OCI-LY1 (cell line): ENCODE measurements around the gene EML1.

Experiments used
- H2AFZ ChIP-seq: fragments of 200-600 bp; sonication (generic), shearing (Covaris generic); 2 replicates; pipeline ENCODE4 v1.6.0; 2014; ENCODE audit warnings: antibody characterized with exemption, mild to moderate bottlenecking, low read length
- H3F3A ChIP-seq: fragments of 200-600 bp; sonication (generic), shearing (Covaris generic); 2 replicates; pipeline ENCODE4 v1.6.0; 2014; ENCODE audit warnings: mild to moderate bottlenecking, antibody characterized with exemption, low read length, moderate library complexity; ENCODE audit not compliant: insufficient read depth
- H3K27ac ChIP-seq: fragments of 200-600 bp; sonication (generic); 2 replicates; pipeline ENCODE4 v1.5.1; 2014; ENCODE audit warnings: low read length, mixed run types, mild to moderate bottlenecking, low read depth; ENCODE audit not compliant: poor library complexity, severe bottlenecking
- H3K27me3 ChIP-seq: fragments of 200-600 bp; sonication (generic); 2 replicates; pipeline ENCODE4 v1.6.0; 2014; ENCODE audit warnings: antibody characterized with exemption, mild to moderate bottlenecking, low read length, moderate library complexity; ENCODE audit not compliant: insufficient read depth
- H3K36me3 ChIP-seq: fragments of 200-600 bp; sonication (generic); 2 replicates; pipeline ENCODE4 v1.6.1; 2014; ENCODE audit warnings: mild to moderate bottlenecking, antibody characterized with exemption, low read length, moderate library complexity, mixed read lengths; ENCODE audit not compliant: insufficient read depth
- H3K4me1 ChIP-seq: fragments of 200-600 bp; sonication (generic); 2 replicates; pipeline ENCODE4 v1.5.1; 2014; ENCODE audit warnings: mild to moderate bottlenecking, low read length, moderate library complexity; ENCODE audit not compliant: insufficient read depth, severe bottlenecking
- H3K4me2 ChIP-seq: fragments of 200-600 bp; sonication (generic), shearing (Covaris generic); 2 replicates; pipeline ENCODE4 v1.6.1; 2014; ENCODE audit warnings: low read length
- H3K4me3 ChIP-seq: fragments of 200-600 bp; sonication (generic); 2 replicates; pipeline ENCODE4 v1.5.1; 2014; ENCODE audit warnings: low read length, low read depth, mild to moderate bottlenecking, mixed read lengths; ENCODE audit not compliant: poor library complexity, severe bottlenecking
- H3K79me2 ChIP-seq: fragments of 200-600 bp; shearing (Covaris generic); 2 replicates; pipeline ENCODE4 v1.6.1; 2016; ENCODE audit warnings: mixed run types, low read length, mixed read lengths; ENCODE audit not compliant: insufficient read depth
- H3K9ac ChIP-seq: fragments of 200-600 bp; sonication (generic), shearing (Covaris generic); 2 replicates; pipeline ENCODE4 v1.6.1; 2014; ENCODE audit warnings: mild to moderate bottlenecking, low read length, mixed read lengths
- H3K9me2 ChIP-seq: fragments of 200-600 bp; sonication (generic), shearing (Covaris generic); 2 replicates; pipeline ENCODE4 v1.6.1; 2014; ENCODE audit warnings: low read depth, mild to moderate bottlenecking, low read length, mixed read lengths
- H3K9me3 ChIP-seq: fragments of 200-600 bp; shearing (Covaris generic); 2 replicates; pipeline ENCODE4 v1.6.1; 2014; ENCODE audit warnings: low read length, mixed read lengths
- H4K20me1 ChIP-seq: fragments of 200-600 bp; sonication (generic), shearing (Covaris generic); 2 replicates; pipeline ENCODE4 v1.6.0; 2016; ENCODE audit warnings: mild to moderate bottlenecking, low read length; ENCODE audit not compliant: insufficient read depth
- EZH2 ChIP-seq: fragments of 200-600 bp; sonication (generic), shearing (Covaris generic); IDR thresholded peaks from 2 replicates; pipeline ENCODE4 v1.8.0; 2017; ENCODE audit warnings: borderline replicate concordance, mixed run types, mild to moderate bottlenecking, antibody characterized with exemption, low read length, moderate library complexity, mixed read lengths
- TF ChIP-seq, protein P1 (sequence below): fragments of 200-600 bp; sonication (generic), shearing (Covaris generic); IDR thresholded peaks from 2 replicates; pipeline ENCODE4 v1.5.1; 2017; ENCODE audit warnings: mild to moderate bottlenecking, antibody characterized with exemption, low read length, moderate library complexity, mixed read lengths

Gene EML1

GRCh38 chr14:99857551-99857950 is 64.3 kb downstream of the EML1 start:
- no peaks in the 10 kb centered on the region for H3K36me3 ChIP-seq
- H3K9me2 ChIP-seq, result no peaks in the 10 kb centered on the region
- H3K4me1 ChIP-seq, result no peaks in the 10 kb centered on the region
- no peaks in the 10 kb centered on the region for H3K9me3 ChIP-seq
- H3K4me3 ChIP-seq, result no peak overlapping the region
- no peaks in the 10 kb centered on the region for H4K20me1 ChIP-seq
- no peak overlapping the region for H2AFZ ChIP-seq
- no peak overlapping the region for H3K4me2 ChIP-seq
- no peaks in the 10 kb centered on the region for H3K27me3 ChIP-seq
- H3F3A ChIP-seq, result no peaks in the 10 kb centered on the region
- H3K27ac ChIP-seq, result no peak overlapping the region
- no peak for TF ChIP-seq EZH2
- TF ChIP-seq, protein P1, sequence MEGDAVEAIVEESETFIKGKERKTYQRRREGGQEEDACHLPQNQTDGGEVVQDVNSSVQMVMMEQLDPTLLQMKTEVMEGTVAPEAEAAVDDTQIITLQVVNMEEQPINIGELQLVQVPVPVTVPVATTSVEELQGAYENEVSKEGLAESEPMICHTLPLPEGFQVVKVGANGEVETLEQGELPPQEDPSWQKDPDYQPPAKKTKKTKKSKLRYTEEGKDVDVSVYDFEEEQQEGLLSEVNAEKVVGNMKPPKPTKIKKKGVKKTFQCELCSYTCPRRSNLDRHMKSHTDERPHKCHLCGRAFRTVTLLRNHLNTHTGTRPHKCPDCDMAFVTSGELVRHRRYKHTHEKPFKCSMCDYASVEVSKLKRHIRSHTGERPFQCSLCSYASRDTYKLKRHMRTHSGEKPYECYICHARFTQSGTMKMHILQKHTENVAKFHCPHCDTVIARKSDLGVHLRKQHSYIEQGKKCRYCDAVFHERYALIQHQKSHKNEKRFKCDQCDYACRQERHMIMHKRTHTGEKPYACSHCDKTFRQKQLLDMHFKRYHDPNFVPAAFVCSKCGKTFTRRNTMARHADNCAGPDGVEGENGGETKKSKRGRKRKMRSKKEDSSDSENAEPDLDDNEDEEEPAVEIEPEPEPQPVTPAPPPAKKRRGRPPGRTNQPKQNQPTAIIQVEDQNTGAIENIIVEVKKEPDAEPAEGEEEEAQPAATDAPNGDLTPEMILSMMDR, result no peak
- H3K79me2 ChIP-seq, result no peaks in the 10 kb centered on the region
- H3K9ac ChIP-seq, result no peak overlapping the region

DNA sequence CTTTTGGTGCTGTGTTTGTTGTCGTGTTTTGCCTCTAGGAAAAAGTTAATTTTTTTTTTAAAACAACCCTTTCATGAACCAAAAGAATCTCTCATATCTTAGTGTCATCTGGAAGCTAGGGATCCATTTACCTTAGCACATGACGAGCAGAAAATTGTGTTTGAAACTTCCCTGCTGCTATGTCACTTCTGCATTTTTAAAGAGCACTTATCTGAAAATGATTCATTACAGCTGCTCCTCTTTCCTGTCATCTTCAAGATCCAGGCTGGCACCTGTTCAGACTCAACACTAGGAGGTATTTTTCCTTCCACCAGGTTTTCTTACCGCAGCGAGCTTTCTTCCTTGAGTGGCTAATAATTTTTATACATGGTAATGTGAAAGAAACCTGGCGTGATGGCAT is 67.0 kb downstream of the EML1 start:
- no peaks in the 10 kb centered on the region for H3F3A ChIP-seq
- no peak overlapping the region for H3K27ac ChIP-seq
- no peak overlapping the region for H2AFZ ChIP-seq

GRCh38 chr14:99862136-99862535 is 68.9 kb downstream of the EML1 start:
- H4K20me1 ChIP-seq, result no peaks in the 10 kb centered on the region
- H3K36me3 ChIP-seq, result no peaks in the 10 kb centered on the region
- H3F3A ChIP-seq, result no peaks in the 10 kb centered on the region
- H3K4me2 ChIP-seq, result no peak overlapping the region
- H3K9me2 ChIP-seq, result no peaks in the 10 kb centered on the region
- no peak for TF ChIP-seq EZH2
- TF ChIP-seq, protein P1, result no peak
- no peaks in the 10 kb centered on the region for H3K27me3 ChIP-seq
- H3K79me2 ChIP-seq, result no peaks in the 10 kb centered on the region
- no peak overlapping the region for H2AFZ ChIP-seq
- H3K9ac ChIP-seq, result no peak overlapping the region
- H3K27ac ChIP-seq, result no peak overlapping the region
- H3K4me1 ChIP-seq, result no peaks in the 10 kb centered on the region
- no peak overlapping the region for H3K4me3 ChIP-seq
- H3K9me3 ChIP-seq, result no peaks in the 10 kb centered on the region

More for the DNA sequence above, 67.0 kb downstream of the EML1 start:
- no peaks in the 10 kb centered on the region for H3K9me3 ChIP-seq
- H3K79me2 ChIP-seq, result no peaks in the 10 kb centered on the region
- TF ChIP-seq, protein P1, result no peak
- no peak for TF ChIP-seq EZH2
- H3K4me2 ChIP-seq, result no peak overlapping the region
- H3K4me1 ChIP-seq, result no peaks in the 10 kb centered on the region
- no peaks in the 10 kb centered on the region for H3K27me3 ChIP-seq
- no peaks in the 10 kb centered on the region for H3K9me2 ChIP-seq
- H3K36me3 ChIP-seq, result no peaks in the 10 kb centered on the region
- H3K4me3 ChIP-seq, result no peak overlapping the region
- no peaks in the 10 kb centered on the region for H4K20me1 ChIP-seq
- H3K9ac ChIP-seq, result no peak overlapping the region
